ENCODE data around the gene RELN. TPM values are rescaled to one million over a fixed set of nuclear protein-coding genes. Genes with fewer than 3 reads are reported as not detected.

The RELN gene
- total and polyA plus RNA-seq, 5 donors: 1.1 to 4.1 (median 1.4) TPM

Other genes starting within 250 kb of the RELN start
- gene ORC5, start 218.4 kb upstream of the RELN start, total RNA-seq: 1 to 10 TPM; 8.0 to 9.7 (median 9.5) TPM
- gene ORC5, start 218.4 kb upstream of the RELN start, polyA plus RNA-seq: 4.9 TPM